T-helper 1 cell treated with Interleukin-12 subunit alpha and Interleukin-12 subunit beta and Interleukin-4 antibody, amounts not matched to agents 30 μg/mL and 1 μg/mL, for 36 hours (primary cell): ENCODE data around the gene PDXP.

Experiments used
- H3K27ac Mint-ChIP-seq: one replicate; pipeline ENCODE4 v1.8.0; 2021; ENCODE audit warnings: mild to moderate bottlenecking, mixed read lengths
- H3K27me3 Mint-ChIP-seq: one replicate; pipeline ENCODE4 v1.8.0; 2021; ENCODE audit warnings: low read depth, mixed read lengths
- H3K36me3 Mint-ChIP-seq: one replicate; pipeline ENCODE4 v1.8.0; 2021; ENCODE audit warnings: low read depth, mixed read lengths
- H3K4me1 Mint-ChIP-seq: one replicate; pipeline ENCODE4 v1.8.0; 2021; ENCODE audit warnings: low read depth, mixed read lengths
- H3K4me3 Mint-ChIP-seq: one replicate; pipeline ENCODE4 v1.8.0; 2021; ENCODE audit warnings: mild to moderate bottlenecking, moderate library complexity, mixed read lengths
- H3K9me3 Mint-ChIP-seq: one replicate; pipeline ENCODE4 v1.8.0; 2021; ENCODE audit warnings: mixed read lengths

The PDXP gene

DNA sequence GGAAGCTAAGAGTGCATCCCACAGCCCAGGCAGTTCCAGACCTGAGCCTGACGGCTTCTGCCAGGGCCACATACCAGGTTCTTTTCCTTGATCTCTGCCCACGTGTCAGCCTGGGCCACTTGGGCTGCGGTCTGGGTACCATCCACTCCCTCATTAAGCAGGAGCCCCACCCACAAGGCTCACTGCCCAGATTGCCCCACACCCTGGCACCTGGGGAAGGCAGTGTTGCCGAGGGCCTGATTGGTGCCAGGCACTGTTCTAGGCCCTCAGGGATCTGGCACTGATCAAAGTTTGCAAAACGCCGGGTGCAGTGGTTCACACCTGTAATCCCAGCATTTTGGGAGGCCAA is 34.5 kb upstream of the PDXP start:
- peaks cover 27% of the 10 kb centered on the region for H3K4me1 Mint-ChIP-seq
- no peak overlapping the region for H3K4me3 Mint-ChIP-seq
- H3K36me3 Mint-ChIP-seq, result peaks cover 14% of the 10 kb centered on the region
- H3K9me3 Mint-ChIP-seq, result no peaks in the 10 kb centered on the region
- H3K27ac Mint-ChIP-seq, result no peak overlapping the region
- no peaks in the 10 kb centered on the region for H3K27me3 Mint-ChIP-seq

- peaks cover 12% of the 10 kb centered on the region for H3K36me3 Mint-ChIP-seq
- H3K27me3 Mint-ChIP-seq, result no peaks in the 10 kb centered on the region
- no peak overlapping the region for H3K4me3 Mint-ChIP-seq
- no peaks in the 10 kb centered on the region for H3K9me3 Mint-ChIP-seq
- H3K27ac Mint-ChIP-seq, result no peak overlapping the region
- H3K4me1 Mint-ChIP-seq, result peaks cover 27% of the 10 kb centered on the region
These were observed 33.6 kb upstream of the PDXP start for GRCh38 chr22:37624876-37625275.

- no peaks in the 10 kb centered on the region for H3K27me3 Mint-ChIP-seq
- no peak overlapping the region for H3K4me3 Mint-ChIP-seq
- H3K9me3 Mint-ChIP-seq, result no peaks in the 10 kb centered on the region
- H3K36me3 Mint-ChIP-seq, result peaks cover 12% of the 10 kb centered on the region
- H3K27ac Mint-ChIP-seq, result no peak overlapping the region
- H3K4me1 Mint-ChIP-seq, result peaks cover 27% of the 10 kb centered on the region
These were observed 32.8 kb upstream of the PDXP start for GRCh38 chr22:37625737-37626136.

- H3K9me3 Mint-ChIP-seq, result no peaks in the 10 kb centered on the region
- H3K27me3 Mint-ChIP-seq, result no peaks in the 10 kb centered on the region
- H3K4me1 Mint-ChIP-seq, result peaks cover 28% of the 10 kb centered on the region
- no peak overlapping the region for H3K27ac Mint-ChIP-seq
- no peak overlapping the region for H3K4me3 Mint-ChIP-seq
- H3K36me3 Mint-ChIP-seq, result peaks cover 12% of the 10 kb centered on the region
These were observed 32.4 kb upstream of the PDXP start for GRCh38 chr22:37626144-37626543.

- H3K36me3 Mint-ChIP-seq, result peaks cover 12% of the 10 kb centered on the region
- H3K27ac Mint-ChIP-seq, result peak overlapping the region; percentile 79
- peaks cover 29% of the 10 kb centered on the region for H3K4me1 Mint-ChIP-seq
- no peaks in the 10 kb centered on the region for H3K27me3 Mint-ChIP-seq
- no peak overlapping the region for H3K4me3 Mint-ChIP-seq
- no peaks in the 10 kb centered on the region for H3K9me3 Mint-ChIP-seq
These were observed 31.9 kb upstream of the PDXP start for GRCh38 chr22:37626556-37627075.

- H3K9me3 Mint-ChIP-seq, result no peaks in the 10 kb centered on the region
- H3K36me3 Mint-ChIP-seq, result peaks cover 16% of the 10 kb centered on the region
- no peaks in the 10 kb centered on the region for H3K27me3 Mint-ChIP-seq
- H3K4me3 Mint-ChIP-seq, result no peak overlapping the region
- peaks cover 33% of the 10 kb centered on the region for H3K4me1 Mint-ChIP-seq
- H3K27ac Mint-ChIP-seq, result peak overlapping the region; percentile 79
These were observed 31.4 kb upstream of the PDXP start for GRCh38 chr22:37627121-37627520.

- Mint-ChIP-seq H3K27ac (peak overlapping the region; percentile 79), H3K36me3 (peaks cover 16% of the 10 kb centered on the region), H3K27me3 (no peaks in the 10 kb centered on the region), H3K4me3 (no peak overlapping the region), H3K9me3 (no peaks in the 10 kb centered on the region), H3K4me1 (peaks cover 33% of the 10 kb centered on the region)
These were observed 31.0 kb upstream of the PDXP start for GRCh38 chr22:37627545-37627944.

DNA sequence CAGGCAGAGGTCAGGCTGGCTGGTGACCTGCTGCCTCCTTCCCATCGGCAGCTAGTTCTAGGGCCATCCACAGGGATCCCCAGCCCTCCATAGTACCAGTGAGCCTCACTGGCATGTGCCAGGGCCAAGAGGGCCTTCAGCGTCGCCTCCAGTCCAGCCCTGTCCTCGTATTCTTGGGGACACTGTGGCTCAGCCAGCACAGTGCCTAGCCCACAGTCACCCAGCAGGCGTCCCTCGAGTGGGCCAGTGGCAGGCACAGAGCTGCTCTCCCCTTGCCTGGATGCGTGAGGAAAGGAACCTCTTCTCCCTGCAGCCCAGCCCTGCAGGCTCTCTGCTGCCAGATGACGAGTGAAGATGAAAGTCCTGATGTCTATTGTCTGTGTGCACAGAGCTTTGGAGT is 29.7 kb upstream of the PDXP start:
- Mint-ChIP-seq H3K36me3 (peaks cover 12% of the 10 kb centered on the region), H3K27ac (no peak overlapping the region), H3K9me3 (no peaks in the 10 kb centered on the region), H3K27me3 (no peaks in the 10 kb centered on the region), H3K4me3 (no peak overlapping the region), H3K4me1 (peaks cover 35% of the 10 kb centered on the region)

DNA sequence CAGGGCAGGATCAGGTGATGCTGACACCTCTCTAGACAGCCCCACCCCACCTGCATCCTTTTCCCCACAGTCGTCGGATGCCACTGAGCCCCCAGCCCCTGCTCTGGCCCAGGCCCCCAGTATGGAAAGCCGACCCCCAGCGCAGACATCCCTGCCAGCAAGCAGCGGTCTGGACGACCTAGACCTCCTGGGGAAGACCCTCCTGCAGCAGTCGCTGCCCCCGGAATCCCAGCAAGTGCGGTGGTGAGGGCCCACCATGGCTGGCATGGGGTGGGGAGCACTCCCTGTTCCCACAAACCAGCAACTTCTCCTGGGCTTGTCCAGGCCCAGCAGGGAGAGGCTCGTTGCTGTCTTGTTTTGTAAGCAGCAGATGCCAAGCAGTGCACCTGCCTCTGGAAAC is 28.6 kb upstream of the PDXP start:
- H3K9me3 Mint-ChIP-seq, result no peaks in the 10 kb centered on the region
- H3K4me1 Mint-ChIP-seq, result peaks cover 46% of the 10 kb centered on the region
- H3K4me3 Mint-ChIP-seq, result no peak overlapping the region
- peaks cover 11% of the 10 kb centered on the region for H3K36me3 Mint-ChIP-seq
- H3K27me3 Mint-ChIP-seq, result no peaks in the 10 kb centered on the region
- H3K27ac Mint-ChIP-seq, result no peak overlapping the region

DNA sequence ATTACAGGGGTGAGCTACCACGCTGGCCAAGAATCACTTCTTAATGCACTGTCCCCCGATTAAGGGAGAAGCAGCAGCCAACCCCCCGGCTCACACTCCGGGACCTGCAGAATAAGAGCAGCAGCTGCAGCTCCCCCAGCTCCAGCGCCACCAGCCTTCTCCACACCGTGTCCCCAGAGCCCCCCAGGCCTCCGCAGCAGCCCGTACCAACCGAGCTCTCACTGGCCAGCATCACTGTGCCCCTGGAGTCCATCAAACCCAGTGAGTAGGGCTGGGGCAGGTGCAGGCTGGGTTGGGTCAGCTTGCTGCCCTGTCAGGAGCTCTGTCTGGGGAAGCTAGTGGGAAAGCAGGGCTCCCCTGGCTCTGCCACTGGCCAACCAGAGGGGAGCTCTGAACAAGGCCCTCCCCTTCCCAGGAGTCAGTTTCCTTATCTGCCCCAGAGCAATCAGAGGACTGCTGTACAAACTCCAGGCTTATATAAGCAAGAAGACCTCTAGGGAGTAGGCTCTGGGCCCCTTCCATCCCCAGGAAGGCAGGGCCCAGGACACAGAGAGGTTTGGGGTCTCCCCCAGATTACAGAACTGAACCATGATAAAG is 27.6 kb upstream of the PDXP start:
- no peaks in the 10 kb centered on the region for H3K27me3 Mint-ChIP-seq
- no peak overlapping the region for H3K4me3 Mint-ChIP-seq
- peaks cover 42% of the 10 kb centered on the region for H3K4me1 Mint-ChIP-seq
- H3K36me3 Mint-ChIP-seq, result peaks cover 7% of the 10 kb centered on the region
- no peaks in the 10 kb centered on the region for H3K9me3 Mint-ChIP-seq
- peak overlapping the region; percentile 57 for H3K27ac Mint-ChIP-seq

DNA sequence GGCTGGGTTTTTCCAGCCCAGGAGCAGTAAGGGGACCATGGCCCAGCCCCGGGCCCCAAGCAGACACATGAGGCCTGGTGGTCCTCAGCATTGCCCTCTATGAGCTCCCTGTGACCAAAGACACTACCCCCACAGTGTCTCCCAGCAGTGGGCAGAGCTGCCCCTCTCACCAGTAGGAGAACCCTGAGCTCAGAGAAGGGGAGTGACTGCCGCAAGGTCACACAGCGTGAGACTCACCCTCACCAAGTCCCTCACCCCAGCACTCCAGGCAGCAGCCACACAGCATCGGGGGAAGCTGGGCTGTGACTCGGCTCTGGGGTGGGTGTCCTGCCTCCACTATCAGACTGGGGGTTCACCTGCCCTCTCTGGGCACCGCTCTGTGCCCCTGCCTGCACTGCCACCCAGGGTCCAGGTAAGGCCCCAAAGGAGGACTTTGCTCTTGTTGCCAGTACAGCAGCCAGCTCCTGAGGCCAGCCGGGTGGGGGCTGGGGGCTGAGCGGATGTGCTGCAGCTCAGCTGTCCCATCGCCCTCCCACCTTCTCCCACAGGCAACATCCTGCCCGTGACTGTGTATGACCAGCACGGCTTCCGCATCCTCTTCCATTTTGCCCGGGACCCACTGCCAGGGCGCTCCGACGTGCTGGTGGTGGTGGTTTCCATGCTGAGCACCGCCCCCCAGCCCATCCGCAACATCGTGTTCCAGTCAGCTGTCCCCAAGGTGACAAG is 26.9 kb upstream of the PDXP start:
- H3K4me3 Mint-ChIP-seq, result no peak overlapping the region
- H3K4me1 Mint-ChIP-seq, result peaks cover 46% of the 10 kb centered on the region
- no peaks in the 10 kb centered on the region for H3K9me3 Mint-ChIP-seq
- peak overlapping the region; percentile 57 for H3K27ac Mint-ChIP-seq
- no peaks in the 10 kb centered on the region for H3K27me3 Mint-ChIP-seq
- peaks cover 7% of the 10 kb centered on the region for H3K36me3 Mint-ChIP-seq

DNA sequence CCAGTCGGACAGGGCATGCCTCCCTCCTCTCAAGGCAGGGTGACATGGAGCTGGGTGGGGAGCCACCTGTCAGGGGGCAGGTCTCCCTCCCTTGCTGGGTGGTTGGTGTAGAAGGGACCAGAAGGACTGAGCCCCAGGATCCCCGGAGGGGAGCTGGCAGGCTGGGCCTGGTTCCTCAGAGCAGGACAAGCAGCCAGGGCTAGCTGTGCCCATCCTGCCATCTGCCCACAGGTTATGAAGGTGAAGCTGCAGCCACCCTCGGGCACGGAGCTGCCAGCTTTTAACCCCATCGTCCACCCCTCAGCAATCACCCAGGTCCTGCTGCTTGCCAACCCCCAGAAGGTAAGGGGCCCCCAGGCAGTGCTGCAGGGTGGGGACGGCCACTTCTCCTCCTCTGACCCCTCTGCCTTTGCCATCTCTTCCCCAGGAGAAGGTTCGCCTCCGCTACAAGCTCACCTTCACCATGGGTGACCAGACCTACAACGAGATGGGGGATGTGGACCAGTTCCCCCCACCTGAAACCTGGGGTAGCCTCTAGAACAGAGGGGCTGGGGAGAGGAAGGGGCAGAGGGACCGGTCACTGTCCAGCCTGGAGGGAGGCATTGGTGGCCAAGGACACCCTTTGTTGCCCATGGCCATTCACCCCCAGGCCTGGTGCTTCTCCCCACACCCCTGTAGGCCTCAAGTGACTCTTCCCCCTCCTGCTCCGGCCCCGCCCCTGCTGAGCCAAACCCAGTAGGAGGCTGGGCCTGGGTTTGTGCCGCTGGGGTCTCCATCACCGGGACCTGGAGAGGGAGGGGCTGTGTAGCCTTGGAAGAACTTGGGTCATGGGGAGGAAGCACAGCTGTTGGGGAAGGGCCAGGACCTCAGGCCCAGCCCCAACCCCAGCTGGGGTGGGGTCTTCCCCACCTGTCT is 26.1 kb upstream of the PDXP start:
- H3K27ac Mint-ChIP-seq, result peak overlapping the region; percentile 93
- H3K9me3 Mint-ChIP-seq, result no peaks in the 10 kb centered on the region
- H3K36me3 Mint-ChIP-seq, result peaks cover 7% of the 10 kb centered on the region
- H3K4me3 Mint-ChIP-seq, result no peak overlapping the region
- no peaks in the 10 kb centered on the region for H3K27me3 Mint-ChIP-seq
- H3K4me1 Mint-ChIP-seq, result peaks cover 46% of the 10 kb centered on the region

DNA sequence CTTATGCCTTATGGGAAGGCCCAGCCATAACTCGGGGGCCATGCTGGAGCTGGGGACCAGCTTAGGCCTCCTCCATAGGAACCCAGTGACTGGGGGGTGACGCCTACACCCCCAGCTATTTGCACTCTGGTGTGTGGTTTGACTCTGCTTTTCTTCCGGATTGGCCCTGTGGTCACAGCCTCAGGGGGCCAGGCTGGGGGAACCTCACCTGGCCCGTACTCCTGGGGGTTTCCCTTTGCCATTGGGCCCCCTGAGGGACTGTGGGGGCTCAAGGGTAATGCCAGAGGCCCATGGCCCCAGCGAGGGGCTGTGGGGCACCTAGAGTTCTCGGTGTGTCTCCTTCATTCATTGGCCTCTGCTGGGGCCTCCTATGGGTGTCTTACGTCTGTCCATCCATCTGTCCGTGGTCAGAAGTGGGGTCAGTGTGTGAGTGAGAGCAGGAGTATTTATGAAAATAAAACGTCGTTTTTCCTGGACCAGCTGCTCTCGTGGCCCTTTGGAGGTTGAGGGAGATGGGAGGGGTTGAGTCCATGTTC is 25.4 kb upstream of the PDXP start:
- peaks cover 7% of the 10 kb centered on the region for H3K36me3 Mint-ChIP-seq
- H3K4me1 Mint-ChIP-seq, result peaks cover 48% of the 10 kb centered on the region
- H3K27me3 Mint-ChIP-seq, result no peaks in the 10 kb centered on the region
- H3K27ac Mint-ChIP-seq, result peak overlapping the region; percentile 93
- no peaks in the 10 kb centered on the region for H3K9me3 Mint-ChIP-seq
- peak overlapping the region; percentile 43 for H3K4me3 Mint-ChIP-seq

DNA sequence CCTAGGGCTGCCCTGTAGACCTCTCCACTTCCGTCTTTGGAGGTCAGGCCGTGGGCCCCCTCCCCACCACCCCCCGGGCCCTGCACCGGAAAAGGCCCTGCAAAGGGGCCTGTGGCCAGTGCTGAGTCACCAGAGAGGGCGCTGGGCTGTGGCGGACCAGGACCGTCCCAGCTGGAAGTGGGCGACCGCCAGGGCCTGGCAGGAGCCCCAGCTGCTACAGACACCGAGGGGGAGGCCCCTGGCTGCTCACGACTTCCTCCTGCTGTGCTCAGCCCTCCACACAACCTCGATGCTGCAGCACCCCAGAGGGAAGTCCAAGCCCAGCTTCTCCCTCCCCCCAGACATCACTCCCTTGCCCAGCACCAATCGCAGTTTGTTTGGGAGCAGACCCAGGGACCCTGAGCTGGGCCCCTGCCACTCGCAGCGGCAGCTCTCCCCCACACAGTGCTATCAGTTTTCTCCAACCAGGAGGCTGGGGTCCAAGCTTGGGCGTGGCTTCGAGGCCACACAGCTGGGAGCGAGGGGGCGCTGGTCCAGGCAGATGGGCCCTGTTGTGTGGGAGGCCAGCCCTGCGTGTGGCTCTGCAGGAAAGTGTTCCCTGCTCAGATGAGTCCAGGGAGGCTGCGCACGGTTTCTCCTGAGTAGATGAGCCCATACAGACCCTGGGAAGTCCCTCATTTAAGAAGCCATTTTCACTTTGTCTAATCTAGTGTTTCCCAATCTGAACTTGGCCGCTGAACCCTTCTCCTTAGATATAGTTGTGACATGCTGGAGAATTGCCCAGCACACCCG is 24.7 kb upstream of the PDXP start:
- Mint-ChIP-seq H3K4me1 (peaks cover 50% of the 10 kb centered on the region), H3K36me3 (peaks cover 10% of the 10 kb centered on the region), H3K9me3 (no peaks in the 10 kb centered on the region), H3K4me3 (peak overlapping the region; percentile 67), H3K27me3 (no peaks in the 10 kb centered on the region), H3K27ac (peak overlapping the region; percentile 93)
